HG02678 (cell line): ENCODE measurements around the gene HHAT.

Experiments
- ATAC-seq: cut with Tn5 transposase; IDR thresholded peaks from one replicate; pipeline ENCODE4 v1.9.1; 2021; ENCODE audit warnings: mild to moderate bottlenecking, moderate library complexity; ENCODE audit not compliant: unreplicated experiment

The HHAT gene

DNA sequence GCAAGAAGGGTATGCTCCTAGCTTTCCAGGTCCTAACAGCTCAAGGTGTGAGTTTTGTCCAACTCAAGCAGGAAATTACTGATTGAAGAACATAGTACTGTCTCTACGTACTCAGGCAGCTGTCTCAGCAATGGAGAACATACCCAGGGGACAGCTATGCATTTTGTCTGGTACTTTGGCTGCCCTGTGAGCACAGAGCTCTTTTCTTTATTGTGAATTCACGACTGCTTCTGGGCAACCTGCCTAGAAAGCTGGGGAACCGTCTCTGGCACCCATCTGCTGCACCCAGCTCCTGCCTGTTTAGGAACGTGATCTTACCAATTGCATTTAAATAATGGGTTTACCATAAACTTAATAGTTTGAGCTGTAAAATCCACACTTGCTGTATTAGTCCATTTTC lies 258.1 kb downstream of the HHAT start:
- ATAC-seq: no peak

DNA sequence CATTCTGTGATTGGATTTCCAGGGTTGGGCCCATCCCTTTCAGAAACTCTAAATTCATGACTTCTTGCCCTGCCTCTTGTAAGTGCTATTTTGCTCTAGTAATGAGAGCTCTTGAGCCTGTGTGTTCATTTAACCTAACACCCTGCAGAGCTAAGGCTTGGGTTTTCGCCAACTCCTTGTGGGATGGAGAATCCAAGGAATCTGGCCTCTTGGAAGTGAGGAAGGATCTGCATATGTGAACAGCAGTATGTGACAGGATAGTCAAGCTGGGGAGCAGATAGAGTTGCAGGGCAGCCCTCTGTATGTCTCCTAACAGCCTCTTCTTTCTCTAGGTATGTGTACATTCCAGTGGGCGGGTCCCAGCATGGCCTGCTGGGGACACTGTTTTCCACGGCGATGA lies 258.9 kb downstream of the HHAT start:
- ATAC-seq: no peak

DNA sequence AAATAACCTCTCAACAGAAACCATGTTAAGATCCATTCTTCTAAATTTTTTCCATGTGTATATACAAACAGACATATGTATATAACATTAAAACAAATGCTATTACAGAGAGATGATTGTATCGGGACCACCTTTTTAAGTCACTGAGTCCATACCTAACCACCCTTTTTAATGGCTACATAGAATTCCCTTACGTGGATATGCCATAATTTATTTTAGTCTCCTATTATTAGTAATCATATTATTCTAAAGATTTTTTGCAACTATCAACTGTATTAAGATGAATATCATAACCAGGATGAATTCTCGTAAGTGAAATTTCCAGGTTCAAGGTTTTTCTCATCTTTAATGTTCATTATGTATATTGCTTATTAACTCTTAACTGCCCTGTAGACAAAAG lies 259.7 kb downstream of the HHAT start:
- ATAC-seq: no peak

DNA sequence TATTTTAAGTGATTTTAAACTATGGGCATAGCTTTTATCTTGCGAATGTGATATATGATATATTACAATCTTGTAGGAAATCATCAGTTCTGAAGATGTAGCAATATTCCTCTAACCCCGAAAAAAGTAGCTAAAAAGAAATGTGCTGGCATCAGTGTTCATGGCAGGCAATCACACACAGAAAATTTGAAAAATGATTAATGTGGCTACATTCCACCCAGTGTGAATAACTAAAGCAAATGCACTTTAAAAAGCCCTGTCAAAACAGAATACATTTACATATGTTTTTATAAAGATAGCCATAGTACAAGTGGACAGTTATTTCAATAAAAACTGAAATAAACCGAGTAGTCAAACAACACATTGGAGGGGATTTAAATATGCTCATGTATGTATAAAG lies 260.2 kb downstream of the HHAT start:
- no peak for ATAC-seq

DNA sequence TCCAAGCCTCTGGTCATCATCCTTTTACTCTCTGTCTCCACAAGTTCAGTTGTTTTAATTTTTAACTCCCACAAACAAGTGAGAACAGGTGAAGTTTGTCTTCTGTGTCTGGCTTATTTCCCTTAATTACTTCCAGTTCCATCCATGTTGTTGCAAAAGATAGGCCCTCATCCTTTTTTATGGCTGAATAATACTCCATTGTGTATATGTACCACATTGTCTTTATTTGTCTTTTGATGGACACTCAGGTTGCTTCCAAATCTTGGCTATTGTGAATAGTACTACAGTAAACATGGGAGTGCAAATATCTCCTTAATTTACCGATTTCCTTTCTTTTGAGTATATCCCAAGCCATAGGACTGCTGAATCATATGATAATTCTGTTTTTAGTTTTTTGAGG lies 262.5 kb downstream of the HHAT start:
- no peak for ATAC-seq

DNA sequence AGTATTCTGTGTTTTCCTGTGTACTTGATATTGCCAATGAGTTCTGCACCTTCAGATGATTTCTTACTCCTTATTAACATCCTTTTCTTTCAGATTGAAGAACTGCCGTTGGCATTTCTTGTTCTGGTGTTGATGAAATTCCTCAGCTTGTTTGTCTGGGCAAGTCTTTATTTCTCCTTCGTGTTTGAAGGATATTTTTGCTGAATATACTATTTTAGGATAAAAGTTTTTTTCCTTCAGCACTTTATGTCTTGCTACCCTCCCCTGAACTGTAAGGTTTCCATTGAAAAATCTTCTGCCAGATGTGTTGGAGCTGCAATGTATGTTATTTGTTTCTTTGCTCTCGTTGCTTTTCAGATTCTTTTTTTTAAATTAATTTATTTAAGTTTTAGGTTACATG lies 265.9 kb downstream of the HHAT start:
- ATAC-seq: no peak

DNA sequence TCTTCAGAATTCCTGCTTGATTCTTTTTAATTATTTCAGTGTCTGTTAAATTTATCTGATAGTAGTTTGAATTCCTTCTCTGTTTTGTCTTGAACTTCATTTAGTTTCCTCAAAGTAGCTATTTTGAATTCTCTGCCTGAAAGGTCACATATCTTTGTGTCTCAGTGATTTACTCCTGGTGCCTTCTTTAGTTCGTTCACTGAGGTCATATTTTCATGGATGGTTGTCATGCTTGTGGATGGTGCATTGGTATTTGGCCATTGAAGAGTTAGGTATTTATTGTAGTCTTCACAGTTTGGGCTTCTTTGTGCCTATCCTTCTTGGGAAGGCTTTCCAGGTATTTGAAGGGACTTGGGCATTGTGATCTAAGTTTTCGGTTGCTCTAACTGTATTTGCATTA lies 267.9 kb downstream of the HHAT start:
- ATAC-seq: no peak

DNA sequence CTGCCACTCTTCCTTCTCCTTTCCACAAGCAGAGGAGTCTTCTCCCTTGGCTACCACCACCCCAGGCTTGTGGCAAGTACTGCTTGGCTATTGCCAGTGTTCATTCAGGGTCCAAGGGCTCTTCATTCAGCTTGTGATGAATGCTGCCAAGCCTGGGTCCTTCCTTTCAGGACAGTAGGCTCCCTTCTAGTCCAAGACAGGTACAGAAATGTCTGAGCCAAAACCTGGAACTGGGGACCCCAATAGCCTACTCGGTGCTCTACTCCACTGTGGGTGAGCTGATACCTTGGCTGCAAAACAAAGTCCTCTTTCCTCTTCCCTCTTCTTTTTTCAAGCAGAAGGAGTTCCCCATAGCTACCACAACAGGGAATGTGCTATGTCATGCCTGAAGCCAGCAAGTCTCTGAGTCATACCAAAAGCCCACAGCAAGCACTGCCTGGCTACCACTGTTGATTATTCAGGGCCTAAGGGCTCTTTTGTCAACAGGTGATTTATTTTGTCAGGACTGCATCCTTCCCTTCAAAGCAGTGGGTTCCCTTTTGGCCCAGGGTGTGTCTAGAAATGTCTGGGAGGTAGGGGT lies 268.9 kb downstream of the HHAT start:
- peak; percentile 83 for ATAC-seq

DNA sequence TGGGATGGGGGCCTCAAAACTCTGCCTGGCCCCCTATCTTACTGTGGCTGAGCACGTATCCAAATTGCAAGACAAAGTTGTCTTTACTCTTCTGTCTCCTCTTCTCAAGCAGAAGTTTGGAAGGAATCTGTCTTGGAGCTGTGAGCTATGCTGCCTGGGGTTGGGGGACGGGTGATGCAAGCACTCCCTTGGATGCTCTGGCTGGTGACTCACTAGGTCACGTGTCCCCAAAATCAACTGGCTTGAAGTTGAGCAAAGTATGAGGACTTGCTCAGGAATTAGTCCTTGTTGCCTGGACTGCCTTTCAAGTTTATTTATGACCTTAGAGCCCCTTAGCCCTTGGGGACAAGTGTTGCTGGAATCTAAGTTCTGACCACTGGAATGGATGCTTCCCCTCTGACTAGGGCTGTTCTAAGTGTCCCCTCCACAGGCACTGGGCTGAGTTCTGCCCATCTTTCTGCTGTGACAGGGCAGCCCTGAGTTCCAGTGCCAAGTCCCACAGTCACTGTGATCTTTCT lies 269.5 kb downstream of the HHAT start:
- no peak for ATAC-seq

DNA sequence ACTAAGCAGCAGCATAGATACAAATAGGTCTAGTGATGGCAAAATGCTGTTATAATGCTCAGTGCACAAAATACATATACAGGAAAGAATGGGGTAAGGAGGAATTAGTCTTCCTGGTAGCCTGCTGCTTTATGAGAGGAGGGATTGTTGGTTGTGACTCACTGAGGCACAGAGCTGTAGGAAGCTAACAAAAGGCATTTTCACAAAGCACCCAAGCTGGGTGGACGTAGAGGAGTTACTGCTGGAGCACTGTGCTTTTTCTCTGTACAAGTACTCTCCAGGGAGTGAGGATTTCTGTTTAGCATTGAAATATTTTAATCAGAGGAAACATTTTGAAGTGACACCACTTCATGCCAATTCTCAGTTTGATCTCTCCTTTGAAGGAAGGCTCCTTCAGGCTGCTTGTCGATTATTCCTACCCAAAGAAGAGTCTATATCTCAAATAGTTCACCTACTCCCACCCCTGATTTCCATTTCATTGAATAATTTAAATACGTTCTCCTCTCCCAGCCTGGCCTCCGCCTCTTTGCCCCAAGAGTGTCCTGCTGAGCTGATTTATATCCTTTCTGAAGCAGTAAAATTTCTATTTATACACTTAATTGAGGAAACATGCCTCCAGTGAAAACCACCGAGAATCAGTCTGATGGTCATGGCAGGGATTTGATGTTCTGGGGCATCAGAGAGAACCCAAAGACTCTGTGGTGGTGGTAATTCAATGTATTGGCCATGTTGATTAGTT lies 271.9 kb downstream of the HHAT start:
- no peak for ATAC-seq

DNA sequence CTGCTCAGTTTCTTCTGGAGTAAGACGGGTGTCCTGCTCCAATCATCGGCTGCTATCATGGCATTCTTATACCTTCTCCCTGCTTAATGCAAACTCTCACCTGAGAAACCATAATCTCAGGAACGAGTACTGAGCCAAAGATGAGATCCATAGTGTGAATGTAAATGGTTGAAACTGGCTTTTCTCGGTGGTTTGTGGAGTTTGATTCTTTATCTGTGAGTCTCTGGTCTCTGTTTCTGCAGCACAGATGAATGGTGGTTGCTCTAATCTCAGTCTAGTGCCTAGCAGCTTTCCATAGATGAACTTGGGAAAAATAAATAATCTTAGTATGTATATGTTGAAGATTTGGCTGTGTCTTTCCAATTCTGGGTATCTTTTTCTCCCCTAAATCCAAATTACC lies 274.4 kb downstream of the HHAT start:
- no peak for ATAC-seq

DNA sequence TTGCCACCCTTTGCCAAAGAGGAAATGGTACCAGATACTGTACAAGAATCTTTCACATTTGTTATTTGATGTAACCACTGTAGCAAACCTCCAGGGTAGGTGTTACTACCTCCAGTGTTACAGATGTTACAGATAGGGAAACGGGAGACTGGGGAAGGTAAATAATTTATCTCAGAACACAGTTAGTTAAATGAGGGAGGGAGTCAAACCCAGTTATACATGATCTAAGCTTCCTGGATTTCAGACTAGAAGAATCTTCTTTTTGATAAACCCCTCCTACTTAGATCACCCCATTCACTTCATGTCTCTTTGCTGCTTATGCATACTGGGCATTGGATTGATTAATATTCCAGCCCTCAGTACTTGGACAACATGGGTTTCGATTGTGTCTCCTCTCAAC lies 276.4 kb downstream of the HHAT start:
- ATAC-seq: no peak

DNA sequence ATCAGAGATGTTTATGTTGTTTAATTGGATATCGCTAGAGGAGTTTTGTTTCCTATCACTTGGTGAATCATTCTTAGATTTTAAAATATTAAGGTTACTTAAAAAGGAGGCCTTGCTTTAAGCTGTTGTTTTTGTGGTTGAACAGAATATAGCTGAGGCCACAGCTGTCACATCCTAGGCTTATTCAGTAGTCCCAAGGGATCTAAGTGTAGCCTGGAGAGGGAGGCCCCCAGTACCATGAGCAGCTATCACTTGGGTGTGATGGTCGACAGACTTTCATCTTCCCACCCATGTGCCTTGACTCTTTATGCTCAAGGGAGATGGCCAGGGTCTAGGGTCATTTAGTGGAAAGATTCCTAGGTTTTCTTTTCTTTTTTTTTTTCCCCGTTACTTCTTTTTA lies 278.7 kb downstream of the HHAT start:
- no peak for ATAC-seq

DNA sequence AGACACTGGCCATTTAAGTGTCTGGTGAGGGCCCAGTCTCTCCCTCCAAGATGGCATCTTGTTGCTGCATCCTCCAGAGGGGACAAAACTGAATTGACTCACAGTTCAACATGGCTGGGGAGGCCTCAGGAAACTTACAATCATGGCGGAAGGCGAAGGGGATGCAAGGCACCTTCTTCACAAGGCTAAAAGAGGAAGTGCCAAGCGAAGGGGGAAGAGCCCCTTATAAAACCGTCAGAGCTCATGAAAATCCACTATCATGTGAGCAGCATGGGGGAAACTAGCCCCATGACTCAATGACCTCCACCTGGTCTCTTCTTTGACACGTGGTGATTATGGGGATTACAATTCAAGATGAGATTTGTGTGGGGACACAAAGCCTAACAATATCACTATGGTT lies 280.1 kb downstream of the HHAT start:
- no peak for ATAC-seq

DNA sequence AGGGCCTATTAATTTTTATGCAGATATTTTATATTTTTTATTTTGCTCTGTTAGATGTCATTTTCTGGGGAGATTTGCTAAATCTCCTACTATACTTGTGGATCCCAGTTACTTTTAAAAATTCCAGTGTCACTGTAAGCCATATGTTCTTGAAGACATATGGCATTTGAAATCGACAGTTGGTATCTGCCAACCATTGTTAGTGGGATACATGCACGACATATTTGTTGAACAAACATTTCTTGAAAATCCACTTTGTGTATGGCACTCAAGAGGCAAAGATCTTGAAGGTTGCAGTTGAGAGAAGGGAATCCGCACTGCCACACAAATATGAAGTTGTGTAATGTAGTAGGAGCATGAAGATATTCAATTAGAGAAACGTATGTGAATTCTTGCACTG lies 287.7 kb downstream of the HHAT start:
- no peak for ATAC-seq

DNA sequence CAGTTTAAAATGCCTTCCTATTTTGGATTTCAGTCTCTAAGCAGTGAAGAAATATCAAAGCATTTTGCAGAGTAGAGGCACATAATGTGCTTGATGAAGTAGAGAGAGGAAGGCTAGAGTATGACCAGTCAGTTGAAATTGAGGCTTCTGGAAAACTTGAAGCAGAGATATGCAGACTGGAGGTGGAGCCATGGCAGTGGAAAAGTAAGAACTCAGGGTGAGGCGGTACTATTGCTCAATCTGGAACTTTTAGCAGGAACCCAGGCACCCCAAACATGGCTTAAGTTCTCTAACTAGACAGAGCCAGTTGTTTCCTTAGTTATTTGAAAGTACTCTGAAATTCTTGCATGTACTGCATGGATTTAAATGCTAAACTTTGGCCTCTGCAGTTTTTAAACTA lies 288.6 kb downstream of the HHAT start:
- ATAC-seq: no peak

DNA sequence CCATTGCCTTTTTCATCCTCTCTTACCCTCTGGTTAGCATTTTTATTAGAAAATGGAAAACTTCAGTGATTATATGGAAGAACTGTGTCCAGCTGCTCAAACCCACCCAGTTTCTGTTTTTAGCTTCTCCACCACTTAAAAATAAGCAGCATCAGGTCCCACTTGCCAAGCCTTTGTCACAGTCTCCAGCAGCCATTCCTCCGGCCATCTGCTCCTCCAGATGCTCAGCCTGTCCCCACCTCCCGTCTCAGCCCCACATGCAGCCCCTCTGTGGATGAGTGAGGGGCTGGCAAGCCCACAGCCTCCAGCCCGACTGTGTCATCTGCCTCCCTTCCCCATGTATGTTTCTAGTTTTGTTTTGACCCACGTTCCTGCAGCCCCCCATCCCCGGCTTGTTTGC lies 289.7 kb downstream of the HHAT start:
- ATAC-seq: no peak

DNA sequence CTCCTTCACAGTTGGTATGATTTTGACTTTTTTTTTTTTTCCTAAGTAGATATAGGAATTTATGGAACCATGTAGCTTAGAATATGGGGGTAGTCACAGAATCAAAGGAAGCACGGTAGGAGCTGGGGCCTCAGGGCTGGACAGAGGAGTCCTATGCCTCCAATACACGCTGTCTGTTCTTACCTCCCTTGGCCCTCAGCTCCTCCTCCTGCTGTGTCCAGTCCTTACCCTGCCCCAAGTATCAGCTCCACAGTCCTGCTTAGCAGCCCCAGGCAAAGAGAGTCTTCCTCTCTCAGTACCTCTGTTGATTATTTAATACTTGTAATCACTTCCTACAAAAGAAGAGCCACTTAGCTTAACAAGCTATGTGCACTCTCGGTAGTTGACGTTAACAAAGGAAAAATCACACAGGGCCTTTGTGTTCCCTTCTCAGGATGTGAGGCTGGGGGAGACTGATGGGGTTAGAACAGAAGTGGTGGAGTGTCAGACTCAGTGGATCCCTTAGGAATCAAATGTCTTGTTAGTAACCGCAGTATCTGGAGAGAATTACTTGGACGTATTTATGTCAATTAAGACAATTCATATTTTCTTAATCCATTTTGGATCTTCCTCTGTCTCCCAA lies 292.3 kb downstream of the HHAT start:
- no peak for ATAC-seq

DNA sequence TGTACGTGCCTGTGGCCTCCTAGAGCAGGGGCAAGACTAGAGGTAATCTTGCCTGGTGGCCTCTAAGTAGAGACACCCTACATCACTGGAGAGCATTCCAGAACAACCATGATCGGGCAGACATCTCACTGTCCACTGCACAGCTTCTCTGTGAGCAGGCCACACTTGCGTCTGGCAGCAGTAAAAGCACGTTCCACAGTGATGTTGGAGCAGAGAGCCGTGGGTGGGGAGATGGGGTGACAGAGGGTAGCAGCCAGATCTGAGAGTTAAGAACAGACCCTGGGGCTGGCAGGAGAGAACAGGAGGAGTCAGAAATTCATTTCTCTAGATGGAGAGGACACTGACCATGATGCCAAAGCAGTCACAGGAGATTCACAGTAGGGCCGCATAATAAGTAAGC lies 293.0 kb downstream of the HHAT start:
- no peak for ATAC-seq

DNA sequence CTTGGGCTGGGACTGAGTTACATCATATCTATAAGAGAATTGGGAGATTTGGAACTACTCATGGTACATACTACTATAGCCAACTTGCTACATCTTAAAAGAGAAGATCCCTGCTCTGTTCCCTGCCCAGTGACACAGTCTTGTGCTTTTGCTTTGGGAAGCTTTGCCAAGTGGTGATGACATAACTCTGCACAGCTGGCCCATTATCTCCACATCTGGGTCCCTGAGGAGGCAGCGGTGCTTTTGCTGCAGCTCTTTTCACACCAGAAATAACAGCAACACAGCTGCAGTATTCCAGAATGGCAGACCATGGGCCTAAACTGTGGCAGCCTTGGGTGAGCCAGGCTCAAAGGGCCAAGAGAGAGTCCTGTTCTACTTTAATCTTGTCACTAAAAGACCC lies 296.0 kb downstream of the HHAT start:
- ATAC-seq: no peak

DNA sequence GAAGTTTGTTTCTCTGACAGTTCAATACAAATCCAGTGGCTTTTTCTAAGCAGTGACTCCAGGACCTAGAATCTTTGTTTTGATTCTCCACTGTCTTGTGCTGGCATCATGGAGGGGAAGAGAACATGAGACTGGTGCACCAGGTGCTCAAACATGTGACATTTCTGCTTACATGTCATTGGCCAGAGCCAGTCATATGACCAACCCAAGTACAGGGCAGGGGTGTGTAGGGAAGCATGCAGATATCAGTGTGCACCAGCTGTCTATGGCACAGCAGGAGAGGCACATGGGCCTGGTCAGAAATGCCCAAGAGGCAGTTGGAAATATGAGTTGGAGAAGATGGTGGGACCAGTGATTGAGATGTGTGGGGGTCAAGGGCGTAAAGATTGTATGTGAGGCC lies 297.0 kb downstream of the HHAT start:
- ATAC-seq: no peak

DNA sequence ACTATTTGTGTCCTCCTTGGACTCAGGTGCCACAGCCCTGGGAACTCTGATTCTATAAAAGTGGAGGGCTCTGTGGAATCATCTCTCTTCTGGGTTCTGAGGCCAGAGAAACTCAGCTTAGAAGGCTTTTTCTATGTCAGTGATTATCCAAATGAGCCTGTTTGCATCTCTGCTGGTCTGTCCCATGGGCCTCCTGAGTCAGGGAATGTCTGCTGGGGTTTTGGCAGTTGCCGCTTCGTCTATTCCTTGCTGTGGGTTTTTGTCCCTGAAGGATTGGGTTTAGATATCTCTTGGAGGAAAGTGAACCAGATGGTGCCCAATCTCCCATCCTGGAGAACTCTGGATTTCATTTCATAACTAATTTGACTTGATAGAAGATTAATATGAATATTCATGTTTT lies 297.6 kb downstream of the HHAT start:
- ATAC-seq: no peak
